Uterus (tissue), 4 donors: ENCODE data around the gene JPH2. TPM values are rescaled to one million over a fixed set of nuclear protein-coding genes. Genes with fewer than 3 reads are reported as not detected.

Source experiments
- DNase-seq, 2 donors: peaks; one replicate each; pipeline ENCODE4 v3.0.0-alpha.2; 2019 to 2020
- H3K27ac ChIP-seq, 2 donors: fragments of 200-600 bp; sonication (generic); 1 replicate in 1 of 2; 2 replicates in 1 of 2; pipeline ENCODE4 v1.5.1; 2016 to 2018
- H3K27me3 ChIP-seq, 2 donors: fragments of 200-600 bp; sonication (generic); one replicate each; pipeline ENCODE4 v1.5.1; 2018 to 2019; ENCODE audit warnings: control low read depth in 1 of 2
- H3K36me3 ChIP-seq, 2 donors: fragments of 200-600 bp; sonication (generic); one replicate each; pipeline ENCODE4 v1.5.1; 2019; ENCODE audit warnings: control low read depth in 1 of 2
- H3K4me1 ChIP-seq, 2 donors: fragments of 200-600 bp; sonication (generic); one replicate each; pipeline ENCODE4 v1.5.1; 2018 to 2019; ENCODE audit warnings: control low read depth in 1 of 2
- H3K4me3 ChIP-seq, 2 donors: fragments of 200-600 bp; sonication (generic); 1 replicate in 1 of 2; 2 replicates in 1 of 2; pipeline ENCODE4 v1.5.1; 2018 to 2019; ENCODE audit warnings: mild to moderate bottlenecking in 1 of 2
- H3K9me3 ChIP-seq, 2 donors: fragments of 200-600 bp; sonication (generic); one replicate each; pipeline ENCODE4 v1.5.1; 2019; ENCODE audit warnings: control low read depth in 1 of 2
- POLR2A ChIP-seq, 2 donors: fragments of 450-650 bp; IDR thresholded peaks; one replicate each; pipeline ENCODE4 v1.6.1; 2016; ENCODE audit warnings: antibody characterized with exemption in 2 of 2, mild to moderate bottlenecking in 1 of 2, moderate library complexity in 1 of 2
- intact Hi-C: fragments of 100-400 bp; cut with DNase I; formaldehyde crosslinking; loops from one replicate; pipeline ENCODE4 v1.15.1; 2023; ENCODE audit warnings: low total_unique reads
- total RNA-seq, 4 donors: library from RNA; depleted of rRNA in 3 of 4; stranded (reverse); fragments of >200 nt in 3 of 4; gene quantifications; one replicate each; pipeline versions ENCODE4 v1.1.0 to v1.2.4, GENCODE V29; 2014 to 2023
- TF ChIP-seq, protein P1 (sequence below), 4 experiments: fragments of 200-600 bp in 2 of 4; fragments of 450-650 bp in 2 of 4; sonication (generic) in 2 of 4; IDR thresholded peaks; one replicate each; pipeline ENCODE4 v1.5.1; 2016 to 2019; ENCODE audit warnings: antibody characterized with exemption in 4 of 4, mild to moderate bottlenecking in 2 of 4, moderate library complexity in 1 of 4
- donor health status: DM: yes; HTN: yes; CAD: no.

JPH2 gene
- total RNA-seq, 4 donors from 2014 or later: 17.6 to 133 (median 61.2) TPM

DNA sequence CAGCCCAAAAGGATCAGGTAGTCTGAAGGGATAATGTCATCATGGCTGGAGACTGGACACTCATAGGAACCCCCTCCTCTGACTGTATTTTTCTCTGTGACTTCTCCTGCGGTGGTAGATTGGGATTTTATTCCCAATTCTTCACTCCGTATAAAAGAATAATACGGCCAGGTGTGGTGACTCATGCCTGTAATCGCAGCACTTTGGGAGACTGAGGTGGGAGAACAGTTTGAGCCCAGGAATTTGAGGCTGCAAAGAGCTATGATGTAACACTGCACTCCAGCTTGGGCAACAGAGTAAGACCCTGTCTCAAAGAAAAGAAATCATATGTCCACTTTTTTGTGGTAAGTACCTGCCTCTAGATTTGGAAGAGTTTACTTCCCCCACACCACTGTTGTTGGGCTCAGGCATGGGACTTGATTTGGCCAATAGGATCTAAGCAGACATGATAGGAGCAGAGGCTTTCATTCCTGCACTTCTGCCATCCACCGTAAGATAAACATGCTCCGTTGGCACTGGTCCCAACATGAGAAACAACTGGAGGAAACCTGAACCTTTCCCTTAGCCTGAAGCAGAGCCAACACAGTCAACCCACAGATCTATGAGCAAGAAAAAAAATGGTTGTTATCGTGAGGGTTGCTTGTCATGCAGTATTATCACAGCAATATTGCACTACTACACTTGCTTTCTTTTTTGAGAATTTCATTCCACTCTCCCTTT lies 82.0 kb downstream of the JPH2 start:
- H3K9me3 ChIP-seq: no peaks in the 10 kb centered on the region
- TF ChIP-seq, protein P1, sequence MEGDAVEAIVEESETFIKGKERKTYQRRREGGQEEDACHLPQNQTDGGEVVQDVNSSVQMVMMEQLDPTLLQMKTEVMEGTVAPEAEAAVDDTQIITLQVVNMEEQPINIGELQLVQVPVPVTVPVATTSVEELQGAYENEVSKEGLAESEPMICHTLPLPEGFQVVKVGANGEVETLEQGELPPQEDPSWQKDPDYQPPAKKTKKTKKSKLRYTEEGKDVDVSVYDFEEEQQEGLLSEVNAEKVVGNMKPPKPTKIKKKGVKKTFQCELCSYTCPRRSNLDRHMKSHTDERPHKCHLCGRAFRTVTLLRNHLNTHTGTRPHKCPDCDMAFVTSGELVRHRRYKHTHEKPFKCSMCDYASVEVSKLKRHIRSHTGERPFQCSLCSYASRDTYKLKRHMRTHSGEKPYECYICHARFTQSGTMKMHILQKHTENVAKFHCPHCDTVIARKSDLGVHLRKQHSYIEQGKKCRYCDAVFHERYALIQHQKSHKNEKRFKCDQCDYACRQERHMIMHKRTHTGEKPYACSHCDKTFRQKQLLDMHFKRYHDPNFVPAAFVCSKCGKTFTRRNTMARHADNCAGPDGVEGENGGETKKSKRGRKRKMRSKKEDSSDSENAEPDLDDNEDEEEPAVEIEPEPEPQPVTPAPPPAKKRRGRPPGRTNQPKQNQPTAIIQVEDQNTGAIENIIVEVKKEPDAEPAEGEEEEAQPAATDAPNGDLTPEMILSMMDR (IDR thresholded peaks at IDR 0.05): no peak
- no peak for TF ChIP-seq POLR2A (IDR thresholded peaks at IDR 0.05)
- H3K27me3 ChIP-seq: no peaks in the 10 kb centered on the region
- no peaks in the 10 kb centered on the region for H3K4me1 ChIP-seq
- H3K27ac ChIP-seq: no peak overlapping the region
- H3K36me3 ChIP-seq: no peaks in the 10 kb centered on the region
- DNase-seq: peak in 1 of 2 donors; percentile 15
- H3K4me3 ChIP-seq: no peak overlapping the region
- intact Hi-C loops: no loop called here

DNA sequence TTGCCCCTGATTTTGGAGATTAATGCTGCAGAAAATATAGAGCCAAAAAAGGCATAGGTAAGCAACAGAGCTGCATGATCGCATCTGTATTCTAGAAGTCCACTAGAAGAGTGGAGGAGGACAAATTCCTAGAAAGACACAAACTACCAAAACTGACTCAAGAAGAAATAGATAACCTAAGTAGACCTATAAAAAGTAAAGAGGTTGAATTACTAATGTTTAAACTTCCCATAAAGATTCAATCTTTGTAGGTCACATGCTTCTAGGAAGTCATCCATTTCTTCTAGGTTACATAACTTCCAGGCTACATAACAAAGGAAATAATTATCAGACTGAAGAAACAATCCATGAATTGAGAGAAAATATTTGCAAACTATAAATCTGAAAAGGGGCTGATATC lies 84.4 kb downstream of the JPH2 start:
- TF ChIP-seq POLR2A (IDR thresholded peaks at IDR 0.05): no peak
- TF ChIP-seq, protein P1 (IDR thresholded peaks at IDR 0.05): no peak
- H3K9me3 ChIP-seq: no peaks in the 10 kb centered on the region
- H3K4me1 ChIP-seq: no peaks in the 10 kb centered on the region
- H3K27me3 ChIP-seq: no peaks in the 10 kb centered on the region
- H3K27ac ChIP-seq: no peak overlapping the region
- no peak for DNase-seq
- H3K4me3 ChIP-seq: no peak overlapping the region
- H3K36me3 ChIP-seq: no peaks in the 10 kb centered on the region
- intact Hi-C loops: no loop called here

DNA sequence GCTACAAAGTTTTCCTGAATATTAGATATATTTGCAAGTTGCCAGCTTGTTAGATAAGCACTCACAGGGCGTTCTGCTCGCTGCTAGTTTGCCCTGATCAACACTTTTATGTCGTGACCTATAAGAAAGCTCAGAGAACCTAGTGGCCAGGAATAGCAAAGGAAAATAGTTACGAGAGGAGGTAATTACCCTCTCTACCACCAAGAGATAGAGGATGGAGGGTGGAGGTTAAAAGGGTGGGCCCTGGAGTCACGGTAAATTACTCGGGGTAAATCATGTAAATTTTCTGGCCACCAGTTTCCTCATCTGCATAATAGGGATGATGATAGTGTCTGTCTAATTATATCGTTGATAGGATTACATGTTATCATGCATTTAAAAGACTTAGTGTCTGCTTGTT lies 87.2 kb downstream of the JPH2 start:
- no peak for DNase-seq
- Histone ChIP-seq H3K9me3 (no peaks in the 10 kb centered on the region), H3K36me3 (no peaks in the 10 kb centered on the region), H3K4me1 (no peaks in the 10 kb centered on the region), H3K4me3 (no peak overlapping the region), H3K27me3 (no peaks in the 10 kb centered on the region), H3K27ac (no peak overlapping the region)
- no peak for TF ChIP-seq POLR2A (IDR thresholded peaks at IDR 0.05)
- TF ChIP-seq, protein P1 (IDR thresholded peaks at IDR 0.05): no peak
- intact Hi-C loops: no loop called here

DNA sequence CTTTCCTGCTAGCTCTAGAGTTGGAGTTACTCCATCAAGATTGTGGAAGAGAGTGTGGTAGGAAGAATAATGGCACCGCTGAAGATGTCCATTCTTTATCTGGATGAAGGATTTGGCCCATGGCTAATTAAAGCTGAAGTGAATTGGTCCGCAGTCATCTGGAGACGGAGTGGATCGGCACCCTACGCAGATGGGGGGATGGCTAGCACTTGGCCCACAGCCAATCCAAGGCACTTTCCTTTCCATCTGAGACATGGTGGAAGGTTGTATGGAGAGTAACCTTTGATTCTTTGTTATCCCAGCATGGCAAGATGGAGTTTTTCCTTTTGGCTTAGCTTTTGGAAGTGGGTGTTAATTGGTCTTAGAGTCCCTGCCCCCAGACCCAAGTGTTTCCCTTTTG lies 88.3 kb downstream of the JPH2 start:
- Histone ChIP-seq H3K36me3 (no peaks in the 10 kb centered on the region), H3K4me1 (no peaks in the 10 kb centered on the region), H3K9me3 (no peaks in the 10 kb centered on the region), H3K27ac (no peak overlapping the region), H3K4me3 (no peak overlapping the region), H3K27me3 (no peaks in the 10 kb centered on the region)
- no peak for DNase-seq
- no peak for TF ChIP-seq POLR2A (IDR thresholded peaks at IDR 0.05)
- intact Hi-C loops: no loop called here

DNA sequence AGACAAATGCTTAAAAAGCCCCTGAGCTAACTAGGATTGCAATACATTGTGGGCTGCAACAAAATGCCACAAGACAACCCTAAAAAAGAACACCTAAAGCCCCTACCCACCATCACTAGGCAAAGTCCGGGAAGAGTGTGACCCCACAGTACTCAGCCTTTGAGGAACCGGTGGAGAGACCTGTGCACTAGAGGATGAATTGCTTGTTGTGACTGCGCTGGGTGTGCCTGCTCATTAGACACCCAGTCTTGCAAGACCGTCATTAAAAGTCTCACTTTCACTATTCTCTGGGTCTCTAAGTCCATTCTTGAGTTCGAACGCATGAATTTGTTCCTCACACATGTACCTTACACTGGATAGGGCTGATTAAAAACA lies 88.7 kb downstream of the JPH2 start:
- TF ChIP-seq POLR2A (IDR thresholded peaks at IDR 0.05): no peak
- TF ChIP-seq, protein P1 (IDR thresholded peaks at IDR 0.05): no peak
- Histone ChIP-seq H3K27ac (no peak overlapping the region), H3K4me1 (no peaks in the 10 kb centered on the region), H3K27me3 (no peaks in the 10 kb centered on the region), H3K9me3 (no peaks in the 10 kb centered on the region), H3K36me3 (no peaks in the 10 kb centered on the region), H3K4me3 (no peak overlapping the region)
- DNase-seq: no peak
- intact Hi-C loops: no loop called here
